ENCODE results near the gene C3orf62. TPM values are rescaled to one million over a fixed set of nuclear protein-coding genes. Genes with fewer than 3 reads are reported as not detected.

C3orf62 gene
- total and polyA plus RNA-seq, 9 of the 15 experiments (the other 6 are each of a cell fraction or from before 2014, with no cell fraction given), result 1.3 to 5.7 (median 3.4) TPM

DNA sequence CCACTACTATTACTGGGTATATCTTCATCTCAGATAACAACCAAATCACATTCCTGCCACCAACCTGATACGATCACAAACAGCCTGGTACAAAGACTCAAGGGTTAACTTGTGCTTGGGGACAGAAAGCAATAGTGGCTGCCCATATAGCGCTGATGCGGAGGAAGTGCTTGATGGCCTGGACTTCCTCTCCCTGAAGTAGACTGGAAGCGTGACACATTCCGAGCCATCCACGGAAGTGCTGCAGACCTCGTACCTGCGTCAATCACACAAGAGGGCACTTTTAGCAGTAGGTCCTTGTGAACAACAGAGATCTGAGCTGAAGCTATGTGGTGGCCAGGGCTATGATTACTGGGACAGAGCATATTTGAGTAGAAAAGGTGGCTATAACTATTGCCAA lies 17.3 kb upstream of the C3orf62 start:
- no peak for DNase-seq (ENCODE audit: extremely low read depth in 1 of 4, low spot score in 3 of 4)
- Histone ChIP-seq H3K4me1 (replicated peaks in 1 of 2; ENCODE audit: control insufficient read depth in 2 of 2, insufficient read depth in 2 of 2, low read length in 2 of 2) (no peaks in the 10 kb centered on the region; a peak in 1 of 5 replicates), H3K79me2 (ENCODE audit: control insufficient read depth, insufficient read depth, low read length) (no peaks in the 10 kb centered on the region), H3K9me3 (replicated peaks; ENCODE audit: control insufficient read depth, insufficient read depth, low read depth, low read length) (no peaks in the 10 kb centered on the region), H3K9me1 (ENCODE audit: control insufficient read depth, insufficient read depth, low read length) (no peaks in the 10 kb centered on the region), H3K27me3 (ENCODE audit: control insufficient read depth in 2 of 2, insufficient read depth in 2 of 2, low read length in 2 of 2) (no peaks in the 10 kb centered on the region), H3K36me3 (ENCODE audit: control insufficient read depth, insufficient read depth, low read length) (peaks cover 67% of the 10 kb centered on the region), H3K9ac (ENCODE audit: insufficient read depth in 1 of 2, low read depth in 2 of 2, low read length in 2 of 2) (no peak overlapping the region), H4K20me1 (replicated peaks; ENCODE audit: control insufficient read depth, insufficient read depth, low read length) (no peaks in the 10 kb centered on the region), H3K4me3 (no peak overlapping the region), H2AFZ (ENCODE audit: low read depth, low read length) (no peak overlapping the region), H3K4me2 (ENCODE audit: insufficient read depth, low read length) (no peak overlapping the region), H3K27ac (ENCODE audit: extremely low read depth, low read depth, low read length) (no peak overlapping the region)
- intact Hi-C loops (cut with micrococcal nuclease), result no loop called here
- FAIRE-seq, result no peak
- ATAC-seq, result no peak
- ChIA-PET CTCF (ENCODE audit: low intra/inter-chr PET ratio) (no interaction called here), POLR2A (no interaction called here)
- in situ Hi-C loops (cut with MboI), result no loop called here
- 97% methylated on average over 8 of the region's 8 CpGs for WGBS (ENCODE audit: insufficient coverage, low coverage, missing lambda C conversion rate)
- TF ChIP-seq PRMT5 (CRISPR knock-in tag; IDR thresholded peaks at IDR 0.05) (no peak), ID3 (CRISPR knock-in tag; IDR thresholded peaks at IDR 0.05) (no peak), ID3 (tag; IDR thresholded peaks at IDR 0.05) (no peak), CREB3L1 (IDR thresholded peaks at IDR 0.05; ENCODE audit: borderline replicate concordance, low read depth) (no peak), CBX8 (IDR thresholded peaks at IDR 0.05; ENCODE audit: borderline replicate concordance, extremely low read depth, low read depth, low read length, poor library complexity, severe bottlenecking) (no peak), ZBTB26 (CRISPR knock-in tag; IDR thresholded peaks at IDR 0.05) (no peak), TAL1 (IDR thresholded peaks at IDR 0.05) (no peak), ZNF583 (CRISPR knock-in tag; IDR thresholded peaks at IDR 0.05) (no peak), ZNF589 (CRISPR knock-in tag; IDR thresholded peaks at IDR 0.05; ENCODE audit: low read depth) (no peak), ADNP (tag; IDR thresholded peaks at IDR 0.05) (no peak)
- TF ChIP-seq, protein P1, sequence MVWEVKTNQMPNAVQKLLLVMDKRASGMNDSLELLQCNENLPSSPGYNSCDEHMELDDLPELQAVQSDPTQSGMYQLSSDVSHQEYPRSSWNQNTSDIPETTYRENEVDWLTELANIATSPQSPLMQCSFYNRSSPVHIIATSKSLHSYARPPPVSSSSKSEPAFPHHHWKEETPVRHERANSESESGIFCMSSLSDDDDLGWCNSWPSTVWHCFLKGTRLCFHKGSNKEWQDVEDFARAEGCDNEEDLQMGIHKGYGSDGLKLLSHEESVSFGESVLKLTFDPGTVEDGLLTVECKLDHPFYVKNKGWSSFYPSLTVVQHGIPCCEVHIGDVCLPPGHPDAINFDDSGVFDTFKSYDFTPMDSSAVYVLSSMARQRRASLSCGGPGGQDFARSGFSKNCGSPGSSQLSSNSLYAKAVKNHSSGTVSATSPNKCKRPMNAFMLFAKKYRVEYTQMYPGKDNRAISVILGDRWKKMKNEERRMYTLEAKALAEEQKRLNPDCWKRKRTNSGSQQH (CRISPR knock-in tag; IDR thresholded peaks at IDR 0.05), result no peak
- BruUV-seq (replicated peaks), result no TSS peak
